GM23338 (cell line): ENCODE measurements around the gene TBC1D19. TPM values are rescaled to one million over a fixed set of nuclear protein-coding genes. Genes with fewer than 3 reads are reported as not detected.

Experiments used
- ATAC-seq: fragments of 200-7000 bp; cut with Tn5 transposase; 3 replicates; pipeline ENCODE4 v1.9.1; 2020
- DNase-seq: peaks from one replicate; pipeline ENCODE4 v3.0.0-alpha.2; 2015; ENCODE audit warnings: low spot score
- H2AFZ ChIP-seq: fragments of 200-600 bp; sonication (generic); 2 replicates; pipeline ENCODE4 v1.8.0; 2016; ENCODE audit warnings: antibody characterized with exemption, mild to moderate bottlenecking, moderate library complexity
- H3F3A ChIP-seq: fragments of 200-600 bp; sonication (generic); replicated peaks from 2 replicates; pipeline ENCODE4 v1.8.0; 2017; ENCODE audit warnings: antibody characterized with exemption, mixed run types, low read depth
- H3K27ac ChIP-seq: fragments of 200-600 bp; sonication (generic); 2 replicates; pipeline ENCODE4 v1.6.1; 2016; ENCODE audit warnings: low read depth
- H3K27me3 ChIP-seq: fragments of 200-600 bp; sonication (generic); 2 replicates; pipeline ENCODE4 v1.8.0; 2016; ENCODE audit warnings: mild to moderate bottlenecking, mixed run types, moderate library complexity; ENCODE audit not compliant: insufficient read depth
- H3K36me3 ChIP-seq: fragments of 200-600 bp; sonication (generic); 2 replicates; pipeline ENCODE4 v1.8.0; 2016; ENCODE audit warnings: mild to moderate bottlenecking; ENCODE audit not compliant: insufficient read depth
- H3K4me1 ChIP-seq: fragments of 200-600 bp; sonication (generic); 2 replicates; pipeline ENCODE4 v1.8.0; 2016; ENCODE audit warnings: mild to moderate bottlenecking, moderate library complexity; ENCODE audit not compliant: insufficient read depth
- H3K4me2 ChIP-seq: fragments of 200-600 bp; sonication (generic); 2 replicates; pipeline ENCODE4 v1.7.1; 2017; ENCODE audit warnings: mixed run types
- H3K4me3 ChIP-seq: fragments of 200-600 bp; sonication (generic); 2 replicates; pipeline ENCODE4 v1.6.1; 2016; ENCODE audit warnings: mixed run types
- H3K79me2 ChIP-seq: fragments of 200-600 bp; sonication (generic); replicated peaks from 2 replicates; pipeline ENCODE4 v1.8.0; 2017; ENCODE audit warnings: mild to moderate bottlenecking; ENCODE audit not compliant: insufficient read depth
- H3K9me2 ChIP-seq: fragments of 200-600 bp; sonication (generic); 2 replicates; pipeline ENCODE4 v1.8.0; 2017; ENCODE audit not compliant: insufficient read depth
- H4K20me1 ChIP-seq: fragments of 200-600 bp; sonication (generic); replicated peaks from 2 replicates; pipeline ENCODE4 v1.8.0; 2017; ENCODE audit warnings: mild to moderate bottlenecking; ENCODE audit not compliant: insufficient read depth
- H3K27ac Mint-ChIP-seq: 2 replicates; pipeline ENCODE4 v1.8.0; 2020; ENCODE audit warnings: inconsistent platforms, mild to moderate bottlenecking, moderate library complexity, mixed read lengths
- H3K27me3 Mint-ChIP-seq: 3 replicates; pipeline ENCODE4 v1.8.0; 2022; ENCODE audit warnings: low read depth, mild to moderate bottlenecking, moderate library complexity, mixed read lengths, inconsistent platforms; ENCODE audit not compliant: insufficient read depth, poor library complexity
- H3K36me3 Mint-ChIP-seq: 3 replicates; pipeline ENCODE4 v1.8.0; 2021; ENCODE audit warnings: low read depth, mild to moderate bottlenecking, inconsistent platforms, moderate library complexity, mixed read lengths
- H3K4me1 Mint-ChIP-seq: 3 replicates; pipeline ENCODE4 v1.8.0; 2020; ENCODE audit warnings: mild to moderate bottlenecking, inconsistent platforms, mixed read lengths
- H3K4me3 Mint-ChIP-seq: 3 replicates; pipeline ENCODE4 v1.8.0; 2021; ENCODE audit warnings: moderate library complexity, mild to moderate bottlenecking, inconsistent platforms, mixed read lengths
- H3K9me3 Mint-ChIP-seq: 3 replicates; pipeline ENCODE4 v1.8.0; 2020; ENCODE audit warnings: moderate library complexity, mild to moderate bottlenecking, inconsistent platforms, mixed read lengths
- CREB1 ChIP-seq: fragments of 250-450 bp; sonication (Bioruptor Pico); IDR thresholded peaks from 2 replicates; pipeline ENCODE4 v1.5.0; 2020; ENCODE audit warnings: low read depth, mild to moderate bottlenecking, moderate library complexity
- JUNB ChIP-seq: IDR thresholded peaks from one replicate; pipeline ENCODE4 v1.6.1; 2016; ENCODE audit warnings: antibody characterized with exemption; ENCODE audit not compliant: unreplicated experiment
- POLR2AphosphoS5 ChIP-seq: IDR thresholded peaks from 2 replicates; pipeline ENCODE4 v1.6.1; 2016; ENCODE audit warnings: antibody characterized with exemption, low read depth
- ZNF114 ChIP-seq: fragments of 250-450 bp; sonication (Bioruptor Pico); IDR thresholded peaks from 2 replicates; pipeline ENCODE4 v1.5.0; 2020; ENCODE audit warnings: mild to moderate bottlenecking, moderate library complexity
- polyA plus RNA-seq: library from polyadenylated mRNA; unstranded; fragments of >200 nt; fragmentation: Nextera tagmentation; extraction: Ambion mirVana; gene quantifications from 2 replicates; pipeline ENCODE4 v1.2.1, GENCODE V29; 2016
- total RNA-seq: library from RNA; depleted of rRNA; stranded (reverse); fragments of >200 nt; shearing (Covaris generic); gene quantifications from 2 replicates; pipeline ENCODE4 v1.2.3, GENCODE V29; 2014
- TF ChIP-seq, protein P1 (sequence below): IDR thresholded peaks from one replicate; pipeline ENCODE4 v1.6.1; 2018; ENCODE audit warnings: antibody characterized with exemption; ENCODE audit not compliant: unreplicated experiment
- TF ChIP-seq, protein P2 (sequence below), 2 experiments: fragments of 200-600 bp in 1 of 2; sonication (generic) in 1 of 2; conservative IDR thresholded peaks; 2 replicates each; pipeline versions ENCODE4 v1.5.1 to v1.6.1; 2016 to 2017; ENCODE audit warnings: antibody characterized with exemption in 2 of 2, low read depth in 2 of 2, mild to moderate bottlenecking in 2 of 2, moderate library complexity in 1 of 2
- TF ChIP-seq, protein P3 (sequence below): fragments of 250-450 bp; sonication (Bioruptor Pico); IDR thresholded peaks from 2 replicates; pipeline ENCODE4 v1.5.0; 2020; ENCODE audit warnings: mild to moderate bottlenecking, moderate library complexity

The TBC1D19 gene
- total and polyA plus RNA-seq, 2 experiments from 2014 or later = 1.9 to 4.3 TPM

DNA sequence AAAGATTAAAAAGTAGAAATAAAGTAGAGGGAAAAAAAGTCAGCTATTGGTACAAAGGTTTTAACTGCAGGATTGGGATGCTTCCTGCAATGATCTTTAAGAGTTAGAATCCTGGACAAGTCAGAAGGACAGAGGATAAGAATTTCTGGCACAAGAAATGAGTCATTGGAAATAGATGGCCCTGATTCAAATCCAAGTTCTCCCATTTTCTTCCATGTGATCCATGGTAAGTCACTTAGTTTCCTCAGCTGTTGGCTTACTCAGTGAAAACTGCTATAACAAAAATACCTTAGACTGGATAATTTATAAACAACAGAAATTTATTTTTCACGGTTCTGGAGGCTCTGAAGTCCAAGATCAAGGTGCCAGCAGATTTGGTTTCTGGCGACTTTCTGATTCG lies 13.3 kb upstream of the TBC1D19 start (continued):
- TF ChIP-seq POLR2AphosphoS5 (no peak), CREB1 (CRISPR knock-in tag) (no peak), JUNB (no peak)
- TF ChIP-seq, protein P1, sequence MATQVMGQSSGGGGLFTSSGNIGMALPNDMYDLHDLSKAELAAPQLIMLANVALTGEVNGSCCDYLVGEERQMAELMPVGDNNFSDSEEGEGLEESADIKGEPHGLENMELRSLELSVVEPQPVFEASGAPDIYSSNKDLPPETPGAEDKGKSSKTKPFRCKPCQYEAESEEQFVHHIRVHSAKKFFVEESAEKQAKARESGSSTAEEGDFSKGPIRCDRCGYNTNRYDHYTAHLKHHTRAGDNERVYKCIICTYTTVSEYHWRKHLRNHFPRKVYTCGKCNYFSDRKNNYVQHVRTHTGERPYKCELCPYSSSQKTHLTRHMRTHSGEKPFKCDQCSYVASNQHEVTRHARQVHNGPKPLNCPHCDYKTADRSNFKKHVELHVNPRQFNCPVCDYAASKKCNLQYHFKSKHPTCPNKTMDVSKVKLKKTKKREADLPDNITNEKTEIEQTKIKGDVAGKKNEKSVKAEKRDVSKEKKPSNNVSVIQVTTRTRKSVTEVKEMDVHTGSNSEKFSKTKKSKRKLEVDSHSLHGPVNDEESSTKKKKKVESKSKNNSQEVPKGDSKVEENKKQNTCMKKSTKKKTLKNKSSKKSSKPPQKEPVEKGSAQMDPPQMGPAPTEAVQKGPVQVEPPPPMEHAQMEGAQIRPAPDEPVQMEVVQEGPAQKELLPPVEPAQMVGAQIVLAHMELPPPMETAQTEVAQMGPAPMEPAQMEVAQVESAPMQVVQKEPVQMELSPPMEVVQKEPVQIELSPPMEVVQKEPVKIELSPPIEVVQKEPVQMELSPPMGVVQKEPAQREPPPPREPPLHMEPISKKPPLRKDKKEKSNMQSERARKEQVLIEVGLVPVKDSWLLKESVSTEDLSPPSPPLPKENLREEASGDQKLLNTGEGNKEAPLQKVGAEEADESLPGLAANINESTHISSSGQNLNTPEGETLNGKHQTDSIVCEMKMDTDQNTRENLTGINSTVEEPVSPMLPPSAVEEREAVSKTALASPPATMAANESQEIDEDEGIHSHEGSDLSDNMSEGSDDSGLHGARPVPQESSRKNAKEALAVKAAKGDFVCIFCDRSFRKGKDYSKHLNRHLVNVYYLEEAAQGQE = no peak
- TF ChIP-seq, protein P2, sequence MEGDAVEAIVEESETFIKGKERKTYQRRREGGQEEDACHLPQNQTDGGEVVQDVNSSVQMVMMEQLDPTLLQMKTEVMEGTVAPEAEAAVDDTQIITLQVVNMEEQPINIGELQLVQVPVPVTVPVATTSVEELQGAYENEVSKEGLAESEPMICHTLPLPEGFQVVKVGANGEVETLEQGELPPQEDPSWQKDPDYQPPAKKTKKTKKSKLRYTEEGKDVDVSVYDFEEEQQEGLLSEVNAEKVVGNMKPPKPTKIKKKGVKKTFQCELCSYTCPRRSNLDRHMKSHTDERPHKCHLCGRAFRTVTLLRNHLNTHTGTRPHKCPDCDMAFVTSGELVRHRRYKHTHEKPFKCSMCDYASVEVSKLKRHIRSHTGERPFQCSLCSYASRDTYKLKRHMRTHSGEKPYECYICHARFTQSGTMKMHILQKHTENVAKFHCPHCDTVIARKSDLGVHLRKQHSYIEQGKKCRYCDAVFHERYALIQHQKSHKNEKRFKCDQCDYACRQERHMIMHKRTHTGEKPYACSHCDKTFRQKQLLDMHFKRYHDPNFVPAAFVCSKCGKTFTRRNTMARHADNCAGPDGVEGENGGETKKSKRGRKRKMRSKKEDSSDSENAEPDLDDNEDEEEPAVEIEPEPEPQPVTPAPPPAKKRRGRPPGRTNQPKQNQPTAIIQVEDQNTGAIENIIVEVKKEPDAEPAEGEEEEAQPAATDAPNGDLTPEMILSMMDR (conservative IDR thresholded peaks at IDR 0.05; ENCODE audit: low read depth in 2 of 2) = no peak

DNA sequence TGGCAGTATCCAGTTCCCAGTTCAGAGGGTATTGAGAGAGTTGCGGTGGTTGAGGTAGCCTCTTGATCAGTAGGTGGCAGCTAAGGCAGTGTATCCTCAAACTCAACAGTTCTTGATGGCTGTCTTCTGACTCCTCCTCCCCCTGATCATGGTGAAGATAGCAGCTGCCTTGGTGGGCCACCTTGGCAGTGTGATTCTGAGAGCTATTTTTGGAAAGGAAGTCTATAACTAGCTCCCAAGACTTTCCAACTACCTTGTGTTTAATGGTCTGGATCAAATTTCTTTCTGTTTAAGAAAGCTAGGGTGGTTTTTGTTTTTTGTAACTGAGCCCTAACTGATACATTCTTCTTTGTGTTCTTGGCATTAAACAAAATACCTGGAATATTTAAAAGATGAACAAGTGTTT lies 10.5 kb upstream of the TBC1D19 start:
- Mint-ChIP-seq H3K4me3 (no peak overlapping the region), H3K27ac (no peak overlapping the region), H3K36me3 (no peaks in the 10 kb centered on the region), H3K9me3 (no peaks in the 10 kb centered on the region), H3K27me3 (no peaks in the 10 kb centered on the region), H3K4me1 (peaks cover 4% of the 10 kb centered on the region; the same call in 2 of the 3 replicates)
- Histone ChIP-seq H3K27ac (no peak overlapping the region), H3K4me1 (peaks cover 5% of the 10 kb centered on the region; the same call in 1 of the 2 replicates), H3K27me3 (no peaks in the 10 kb centered on the region), H3K79me2 (no peaks in the 10 kb centered on the region), H3F3A (no peaks in the 10 kb centered on the region), H3K4me2 (no peak overlapping the region), H3K36me3 (no peaks in the 10 kb centered on the region), H3K4me3 (no peak overlapping the region), H3K9me2 (peaks cover 5% of the 10 kb centered on the region; the same call in 1 of the 2 replicates), H2AFZ (peak overlapping the region; percentile 63; the same call in 1 of the 2 replicates), H4K20me1 (no peaks in the 10 kb centered on the region)
- peak; percentile 55 for ATAC-seq
- peak; percentile 34 for DNase-seq
- no peak for TF ChIP-seq ZNF114 (CRISPR knock-in tag)
- TF ChIP-seq, protein P2 (conservative IDR thresholded peaks at IDR 0.05; ENCODE audit: low read depth in 2 of 2) = peak in 1 of 2 experiments; percentile 46; a peak in 2 of 4 replicates
- TF ChIP-seq, protein P3, sequence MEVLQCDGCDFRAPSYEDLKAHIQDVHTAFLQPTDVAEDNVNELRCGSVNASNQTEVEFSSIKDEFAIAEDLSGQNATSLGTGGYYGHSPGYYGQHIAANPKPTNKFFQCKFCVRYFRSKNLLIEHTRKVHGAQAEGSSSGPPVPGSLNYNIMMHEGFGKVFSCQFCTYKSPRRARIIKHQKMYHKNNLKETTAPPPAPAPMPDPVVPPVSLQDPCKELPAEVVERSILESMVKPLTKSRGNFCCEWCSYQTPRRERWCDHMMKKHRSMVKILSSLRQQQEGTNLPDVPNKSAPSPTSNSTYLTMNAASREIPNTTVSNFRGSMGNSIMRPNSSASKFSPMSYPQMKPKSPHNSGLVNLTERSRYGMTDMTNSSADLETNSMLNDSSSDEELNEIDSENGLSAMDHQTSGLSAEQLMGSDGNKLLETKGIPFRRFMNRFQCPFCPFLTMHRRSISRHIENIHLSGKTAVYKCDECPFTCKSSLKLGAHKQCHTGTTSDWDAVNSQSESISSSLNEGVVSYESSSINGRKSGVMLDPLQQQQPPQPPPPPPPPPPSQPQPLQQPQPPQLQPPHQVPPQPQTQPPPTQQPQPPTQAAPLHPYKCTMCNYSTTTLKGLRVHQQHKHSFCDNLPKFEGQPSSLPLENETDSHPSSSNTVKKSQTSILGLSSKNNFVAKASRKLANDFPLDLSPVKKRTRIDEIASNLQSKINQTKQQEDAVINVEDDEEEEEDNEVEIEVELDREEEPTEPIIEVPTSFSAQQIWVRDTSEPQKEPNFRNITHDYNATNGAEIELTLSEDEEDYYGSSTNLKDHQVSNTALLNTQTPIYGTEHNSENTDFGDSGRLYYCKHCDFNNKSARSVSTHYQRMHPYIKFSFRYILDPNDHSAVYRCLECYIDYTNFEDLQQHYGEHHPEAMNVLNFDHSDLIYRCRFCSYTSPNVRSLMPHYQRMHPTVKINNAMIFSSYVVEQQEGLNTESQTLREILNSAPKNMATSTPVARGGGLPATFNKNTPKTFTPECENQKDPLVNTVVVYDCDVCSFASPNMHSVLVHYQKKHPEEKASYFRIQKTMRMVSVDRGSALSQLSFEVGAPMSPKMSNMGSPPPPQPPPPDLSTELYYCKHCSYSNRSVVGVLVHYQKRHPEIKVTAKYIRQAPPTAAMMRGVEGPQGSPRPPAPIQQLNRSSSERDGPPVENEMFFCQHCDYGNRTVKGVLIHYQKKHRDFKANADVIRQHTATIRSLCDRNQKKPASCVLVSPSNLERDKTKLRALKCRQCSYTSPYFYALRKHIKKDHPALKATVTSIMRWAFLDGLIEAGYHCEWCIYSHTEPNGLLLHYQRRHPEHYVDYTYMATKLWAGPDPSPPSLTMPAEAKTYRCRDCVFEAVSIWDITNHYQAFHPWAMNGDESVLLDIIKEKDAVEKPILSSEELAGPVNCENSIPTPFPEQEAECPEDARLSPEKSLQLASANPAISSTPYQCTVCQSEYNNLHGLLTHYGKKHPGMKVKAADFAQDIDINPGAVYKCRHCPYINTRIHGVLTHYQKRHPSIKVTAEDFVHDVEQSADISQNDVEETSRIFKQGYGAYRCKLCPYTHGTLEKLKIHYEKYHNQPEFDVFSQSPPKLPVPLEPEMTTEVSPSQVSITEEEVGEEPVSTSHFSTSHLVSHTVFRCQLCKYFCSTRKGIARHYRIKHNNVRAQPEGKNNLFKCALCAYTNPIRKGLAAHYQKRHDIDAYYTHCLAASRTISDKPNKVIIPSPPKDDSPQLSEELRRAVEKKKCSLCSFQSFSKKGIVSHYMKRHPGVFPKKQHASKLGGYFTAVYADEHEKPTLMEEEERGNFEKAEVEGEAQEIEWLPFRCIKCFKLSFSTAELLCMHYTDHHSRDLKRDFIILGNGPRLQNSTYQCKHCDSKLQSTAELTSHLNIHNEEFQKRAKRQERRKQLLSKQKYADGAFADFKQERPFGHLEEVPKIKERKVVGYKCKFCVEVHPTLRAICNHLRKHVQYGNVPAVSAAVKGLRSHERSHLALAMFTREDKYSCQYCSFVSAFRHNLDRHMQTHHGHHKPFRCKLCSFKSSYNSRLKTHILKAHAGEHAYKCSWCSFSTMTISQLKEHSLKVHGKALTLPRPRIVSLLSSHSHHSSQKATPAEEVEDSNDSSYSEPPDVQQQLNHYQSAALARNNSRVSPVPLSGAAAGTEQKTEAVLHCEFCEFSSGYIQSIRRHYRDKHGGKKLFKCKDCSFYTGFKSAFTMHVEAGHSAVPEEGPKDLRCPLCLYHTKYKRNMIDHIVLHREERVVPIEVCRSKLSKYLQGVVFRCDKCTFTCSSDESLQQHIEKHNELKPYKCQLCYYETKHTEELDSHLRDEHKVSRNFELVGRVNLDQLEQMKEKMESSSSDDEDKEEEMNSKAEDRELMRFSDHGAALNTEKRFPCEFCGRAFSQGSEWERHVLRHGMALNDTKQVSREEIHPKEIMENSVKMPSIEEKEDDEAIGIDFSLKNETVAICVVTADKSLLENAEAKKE = 0 out of 2 replicates have a peak, but pooled peaks have one; percentile 16
